DMS53 treated with DMSO at 0.1 percent for 48 hours (cell line): Measurements from ENCODE around the gene ZNF770.

Experiments used
- DNase-seq: peaks from one replicate; lab custom pipeline; 2025; ENCODE audit not compliant: unreplicated experiment; lab: John Stamatoyannopoulos, UW

ZNF770 gene

GRCh38 chr15:34988027-34988902 lies at the start of gene ZNF770:
ZNF770 (minus strand) TSS chr15:34988287; CDS start chr15:34983434, 4,853 bp downstream.
- DNase-seq: peak; percentile 59

GRCh38 chr15:35028235-35028984 lies 40.3 kb upstream of the ZNF770 start:
- DNase-seq: no peak

- DNase-seq: no peak
These were observed 35.7 kb upstream of the ZNF770 start for GRCh38 chr15:35023804-35024203.

- no peak for DNase-seq
These were observed 32.9 kb upstream of the ZNF770 start for GRCh38 chr15:35020974-35021373.

- no peak for DNase-seq
These were observed 31.6 kb upstream of the ZNF770 start for GRCh38 chr15:35019404-35020327.

GRCh38 chr15:35014241-35014640 lies 26.2 kb upstream of the ZNF770 start:
- no peak for DNase-seq

GRCh38 chr15:35013370-35013769 lies 25.3 kb upstream of the ZNF770 start:
- no peak for DNase-seq

- no peak for DNase-seq
These were observed 19.3 kb upstream of the ZNF770 start for GRCh38 chr15:35007397-35007796.

- DNase-seq: no peak
These were observed 17.8 kb upstream of the ZNF770 start for GRCh38 chr15:35005933-35006332.

GRCh38 chr15:35003928-35004327 lies 15.8 kb upstream of the ZNF770 start:
- DNase-seq: no peak

GRCh38 chr15:35000511-35000910 lies 12.4 kb upstream of the ZNF770 start:
- no peak for DNase-seq

- no peak for DNase-seq
These were observed 11.8 kb upstream of the ZNF770 start for GRCh38 chr15:34999906-35000305.

- DNase-seq: no peak
These were observed 6.8 kb upstream of the ZNF770 start for GRCh38 chr15:34994925-34995324.

- DNase-seq: no peak
These were observed 5.8 kb upstream of the ZNF770 start for GRCh38 chr15:34993877-34994276.

- no peak for DNase-seq
These were observed 5.3 kb upstream of the ZNF770 start for GRCh38 chr15:34993412-34993811.

- no peak for DNase-seq
These were observed 469 bp downstream of the ZNF770 start for GRCh38 chr15:34987609-34988026.

- no peak for DNase-seq
These were observed 1.2 kb downstream of the ZNF770 start for GRCh38 chr15:34986771-34987480.

GRCh38 chr15:34986326-34986725 lies 1.8 kb downstream of the ZNF770 start:
- DNase-seq: no peak

GRCh38 chr15:34984889-34985630 lies 3.0 kb downstream of the ZNF770 start:
- DNase-seq: no peak

GRCh38 chr15:34976743-34977142 lies 11.3 kb downstream of the ZNF770 start:
- no peak for DNase-seq
